Measurements from ENCODE around the gene TGFBR3. TPM values are rescaled to one million over a fixed set of nuclear protein-coding genes. Genes with fewer than 3 reads are reported as not detected.

TGFBR3 gene
- total and polyA plus RNA-seq, 9 donors, result 92.4 to 442 (median 165) TPM

GRCh38 chr1:91735266-91735845 is 150.6 kb downstream of the TGFBR3 start:
- H3K4me3 ChIP-seq, result no peak overlapping the region
- H3K27me3 ChIP-seq, result no peaks in the 10 kb centered on the region
- H3K27ac ChIP-seq, result no peak overlapping the region
- no peaks in the 10 kb centered on the region for H3K36me3 ChIP-seq
- TF ChIP-seq POLR2A (IDR thresholded peaks at IDR 0.05) (no peak), CTCF (IDR thresholded peaks at IDR 0.05) (no peak), EP300 (IDR thresholded peaks at IDR 0.05) (no peak)
- peak in 1 of 5 donors; percentile 11 for DNase-seq
- WGBS, 3 donors, result 83 to 95% (median 91%) methylated on average over 4 of the region's 4 CpGs
- peaks cover 25% of the 10 kb centered on the region for H3K4me1 ChIP-seq (ENCODE audit: insufficient read depth)
- no peaks in the 10 kb centered on the region for H3K9me3 ChIP-seq
- intact Hi-C loops (cut with DNase I), result loop anchor here in 1 of 4 donors (5.0 kb wide), 1 partner anchor 147 kb away; no protein-coding TSS in a partner anchor

GRCh38 chr1:91734761-91735160 is 151.2 kb downstream of the TGFBR3 start:
- H3K27ac ChIP-seq, result no peak overlapping the region
- TF ChIP-seq POLR2A (IDR thresholded peaks at IDR 0.05) (no peak), CTCF (IDR thresholded peaks at IDR 0.05) (no peak), EP300 (IDR thresholded peaks at IDR 0.05) (no peak)
- H3K9me3 ChIP-seq, result no peaks in the 10 kb centered on the region
- peaks cover 25% of the 10 kb centered on the region for H3K4me1 ChIP-seq (ENCODE audit: insufficient read depth)
- no peaks in the 10 kb centered on the region for H3K27me3 ChIP-seq
- DNase-seq, result no peak
- no peaks in the 10 kb centered on the region for H3K36me3 ChIP-seq
- intact Hi-C loops (cut with DNase I), result loop anchor here in 1 of 4 donors (5.0 kb wide), 1 partner anchor 148 kb away; no protein-coding TSS in a partner anchor
- H3K4me3 ChIP-seq, result no peak overlapping the region
- WGBS, 3 donors, result 87 to 93% (median 90%) methylated on average over 8 of the region's 8 CpGs

- TF ChIP-seq POLR2A (IDR thresholded peaks at IDR 0.05), result no peak
- no peak for TF ChIP-seq CTCF (IDR thresholded peaks at IDR 0.05)
- TF ChIP-seq EP300 (IDR thresholded peaks at IDR 0.05), result no peak
Measured at GRCh38 chr1:91733108-91733710, 152.7 kb downstream of the TGFBR3 start.

GRCh38 chr1:91732291-91733107 is 153.5 kb downstream of the TGFBR3 start:
- intact Hi-C loops (cut with DNase I), result no loop called here
- no peaks in the 10 kb centered on the region for H3K27me3 ChIP-seq
- peak overlapping the region; percentile 29 to 47 for H3K27ac ChIP-seq
- H3K4me3 ChIP-seq, result no peak overlapping the region
- peaks cover 31% of the 10 kb centered on the region for H3K4me1 ChIP-seq (ENCODE audit: insufficient read depth)
- peak in 2 of 5 donors; percentile 48 to 59 for DNase-seq
- 40 to 49% (median 48%) methylated on average over 15 of the region's 15 CpGs for WGBS, 3 donors
- no peaks in the 10 kb centered on the region for H3K36me3 ChIP-seq
- no peaks in the 10 kb centered on the region for H3K9me3 ChIP-seq
- TF ChIP-seq POLR2A (IDR thresholded peaks at IDR 0.05), result no peak
- TF ChIP-seq EP300 (IDR thresholded peaks at IDR 0.05), result no peak
- TF ChIP-seq CTCF (IDR thresholded peaks at IDR 0.05), result no peak

More at GRCh38 chr1:91733108-91733710, 152.7 kb downstream of the TGFBR3 start:
- no peak overlapping the region for H3K4me3 ChIP-seq
- H3K9me3 ChIP-seq, result no peaks in the 10 kb centered on the region
- no peaks in the 10 kb centered on the region for H3K27me3 ChIP-seq
- no peaks in the 10 kb centered on the region for H3K36me3 ChIP-seq
- DNase-seq, result peak in 1 of 5 donors; percentile 13
- WGBS, 3 donors, result 68 to 69% (median 69%) methylated on average over 8 of the region's 8 CpGs
- intact Hi-C loops (cut with DNase I), result no loop called here
- H3K4me1 ChIP-seq (ENCODE audit: insufficient read depth), result peaks cover 26% of the 10 kb centered on the region
- H3K27ac ChIP-seq, result peak overlapping the region; percentile 29 to 34
